HG03025 (cell line): Measurements from ENCODE around the gene UBQLN2.
"Not testable (repeated sequence)": the region's sequence is repeated elsewhere in the genome, so short reads cannot be mapped to it uniquely, and the experiment has no call there.

ENCODE experiments used
- ATAC-seq: cut with Tn5 transposase; IDR thresholded peaks from one replicate; pipeline ENCODE4 v1.9.1; 2021; ENCODE audit warnings: mild to moderate bottlenecking, moderate library complexity; ENCODE audit not compliant: unreplicated experiment, low FRiP score

Gene UBQLN2

DNA sequence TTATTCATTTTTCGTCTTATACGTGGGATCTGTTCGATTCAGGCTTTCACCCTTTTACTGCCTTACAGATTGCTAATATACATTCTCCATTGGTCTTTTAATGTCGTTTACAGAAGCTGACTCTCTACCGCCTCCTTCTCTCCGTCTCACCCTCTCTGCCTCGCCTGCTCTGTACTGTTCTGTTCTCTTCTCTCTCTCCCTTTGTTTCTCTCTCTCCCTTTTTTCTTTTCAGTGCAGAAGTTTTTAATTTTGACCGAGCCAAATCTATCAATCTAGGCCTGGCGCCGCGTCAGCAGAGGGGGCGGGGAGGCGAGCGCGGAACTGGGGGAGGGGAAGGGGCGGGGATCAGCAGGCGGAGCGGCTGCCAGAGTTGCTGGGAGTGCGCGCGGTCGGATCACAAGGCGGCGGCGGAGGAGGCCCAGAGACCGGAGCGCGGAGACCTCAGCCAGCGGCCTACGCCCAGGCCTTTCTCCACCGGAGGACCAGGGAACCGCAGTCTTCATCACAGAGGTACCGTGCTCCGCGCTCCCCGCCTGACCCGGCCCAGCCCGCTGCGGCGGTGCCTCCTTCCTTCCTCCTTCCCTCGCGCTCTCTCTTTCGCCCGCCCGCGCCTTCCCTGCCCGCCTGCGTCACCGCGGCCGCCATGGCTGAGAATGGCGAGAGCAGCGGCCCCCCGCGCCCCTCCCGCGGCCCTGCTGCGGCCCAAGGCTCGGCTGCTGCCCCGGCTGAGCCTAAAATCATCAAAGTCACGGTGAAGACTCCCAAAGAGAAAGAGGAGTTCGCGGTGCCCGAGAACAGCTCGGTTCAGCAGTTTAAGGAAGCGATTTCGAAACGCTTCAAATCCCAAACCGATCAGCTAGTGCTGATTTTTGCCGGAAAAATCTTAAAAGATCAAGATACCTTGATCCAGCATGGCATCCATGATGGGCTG is at the start of gene UBQLN2:
UBQLN2 (plus strand) TSS at position 397 of the 931 bp plus-strand sequence; CDS start at position 644, 247 bp downstream.
- peak; percentile 64 for ATAC-seq

DNA sequence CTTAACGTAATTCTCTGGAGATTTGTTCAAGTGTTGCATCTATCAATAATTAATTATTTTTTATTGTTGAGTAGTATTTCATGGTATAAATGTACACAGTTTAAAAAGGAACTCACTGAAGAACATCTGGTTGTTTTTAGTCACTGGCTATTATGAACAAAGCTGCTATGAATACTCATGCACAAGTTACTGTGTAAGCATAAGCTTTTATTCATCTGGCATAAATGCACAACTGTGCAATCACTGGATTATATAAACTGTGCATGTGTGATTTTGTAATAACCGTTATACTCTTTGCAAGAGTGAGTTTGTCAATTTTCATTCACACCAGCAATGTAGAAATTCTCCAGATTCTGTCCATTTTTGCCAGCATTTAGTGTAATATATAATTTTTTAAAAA is 43.8 kb upstream of the UBQLN2 start:
- ATAC-seq = no peak

DNA sequence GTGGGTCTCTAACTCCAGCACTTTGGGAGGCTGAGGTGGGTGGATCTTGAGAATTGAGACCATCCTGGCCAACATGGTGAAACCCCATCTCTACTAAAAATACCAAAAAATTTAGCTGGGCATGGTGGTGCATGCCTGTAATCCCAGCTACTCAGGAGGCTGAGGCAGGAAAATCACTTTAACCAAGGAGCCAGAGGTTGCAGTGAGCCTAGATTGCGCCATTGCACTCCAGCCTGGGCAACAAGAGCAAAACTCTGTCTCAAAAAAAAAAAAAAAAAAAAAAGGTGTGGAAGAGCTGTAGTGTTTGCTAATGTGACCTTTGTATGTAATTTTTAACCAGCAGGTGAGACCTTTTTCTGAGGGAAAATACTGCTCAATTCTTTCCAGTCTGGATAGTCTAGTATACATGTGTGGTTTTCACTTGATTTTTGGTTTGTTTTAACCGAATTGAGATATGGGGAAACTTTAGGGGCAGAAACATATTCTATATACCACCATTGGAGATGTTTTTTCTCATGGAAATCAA is 33.9 kb upstream of the UBQLN2 start:
- not testable (repeated sequence) for ATAC-seq

DNA sequence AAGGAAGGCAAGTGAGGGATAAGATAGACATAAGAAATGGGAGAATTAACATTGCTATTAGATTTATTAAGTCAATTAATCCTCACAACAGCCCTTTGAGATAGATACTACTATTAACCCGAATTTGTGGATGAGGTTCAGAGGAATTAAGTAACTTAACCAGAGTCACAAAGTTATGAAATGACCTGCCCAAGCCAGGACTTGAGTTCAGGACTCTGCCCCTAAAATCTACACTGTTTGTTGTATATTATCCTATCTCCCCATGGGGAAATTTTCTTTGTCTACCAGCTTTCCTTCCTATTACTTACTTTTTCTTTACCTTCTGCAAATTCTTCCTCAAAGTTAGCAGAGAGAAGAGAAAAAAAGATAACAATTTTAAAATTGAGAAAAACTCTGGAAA is 33.4 kb upstream of the UBQLN2 start:
- no peak for ATAC-seq

DNA sequence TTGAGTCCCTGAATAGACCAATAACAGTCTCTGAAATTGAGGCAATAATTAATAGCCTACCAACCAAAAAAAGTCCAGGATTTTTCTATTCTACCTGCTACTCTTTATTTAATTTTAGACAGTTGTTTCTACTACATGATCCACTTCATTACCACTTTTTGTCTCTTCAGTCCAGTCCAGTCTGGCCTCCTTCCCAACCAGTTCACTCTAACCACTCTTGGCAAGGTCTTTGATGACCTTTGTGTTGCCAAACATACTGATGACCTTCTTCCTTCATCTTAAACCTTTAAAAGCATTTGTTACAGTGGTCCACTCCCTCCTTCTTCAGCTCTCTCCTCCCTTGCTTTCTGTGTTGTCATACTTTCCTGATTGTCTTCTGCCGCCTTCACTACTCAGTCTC is 12.8 kb upstream of the UBQLN2 start:
- no peak for ATAC-seq

DNA sequence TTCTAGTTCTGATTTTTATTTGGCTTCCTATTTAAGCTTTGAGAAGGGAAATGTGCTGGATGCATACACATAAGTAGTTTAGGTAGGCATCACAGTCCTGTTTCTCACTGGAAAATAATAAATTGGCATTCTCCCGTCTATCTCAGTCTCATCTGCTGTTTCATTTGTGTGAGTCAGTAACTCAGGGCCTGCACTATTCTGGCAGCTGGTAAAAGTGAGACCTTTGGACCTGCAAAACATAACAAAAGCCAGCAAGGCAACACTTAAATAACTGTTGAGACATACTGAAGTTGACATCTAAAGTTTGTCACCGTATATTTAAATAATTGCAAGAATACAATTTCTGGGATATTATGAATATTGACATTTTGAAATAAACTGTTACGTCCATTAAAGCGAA is 8.6 kb upstream of the UBQLN2 start:
- ATAC-seq = no peak

DNA sequence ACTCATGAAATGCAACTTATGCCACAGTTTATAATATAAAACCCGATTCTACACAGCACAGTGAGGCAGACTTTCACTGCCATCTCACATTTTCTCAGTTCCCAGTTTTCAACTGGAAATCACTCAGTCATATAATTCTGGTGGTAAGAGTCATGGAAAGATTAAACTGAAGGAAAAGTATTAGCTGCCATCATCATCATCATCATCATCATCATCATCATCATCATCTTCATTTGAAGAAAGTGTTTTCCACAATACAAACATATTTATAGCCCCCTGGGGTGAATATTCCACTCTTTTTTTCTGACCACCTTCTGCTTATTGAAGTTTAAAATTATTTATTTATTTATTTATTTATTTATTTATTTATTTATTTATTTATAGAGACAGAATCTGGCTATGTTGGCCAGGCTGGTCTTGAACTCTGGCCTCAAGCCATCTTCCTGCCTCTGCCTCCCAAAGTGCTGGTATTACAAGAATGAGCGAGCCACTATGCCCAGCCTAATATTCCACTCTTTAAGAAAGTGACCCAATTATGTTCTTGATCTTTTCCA is 6.0 kb upstream of the UBQLN2 start:
- no peak for ATAC-seq

DNA sequence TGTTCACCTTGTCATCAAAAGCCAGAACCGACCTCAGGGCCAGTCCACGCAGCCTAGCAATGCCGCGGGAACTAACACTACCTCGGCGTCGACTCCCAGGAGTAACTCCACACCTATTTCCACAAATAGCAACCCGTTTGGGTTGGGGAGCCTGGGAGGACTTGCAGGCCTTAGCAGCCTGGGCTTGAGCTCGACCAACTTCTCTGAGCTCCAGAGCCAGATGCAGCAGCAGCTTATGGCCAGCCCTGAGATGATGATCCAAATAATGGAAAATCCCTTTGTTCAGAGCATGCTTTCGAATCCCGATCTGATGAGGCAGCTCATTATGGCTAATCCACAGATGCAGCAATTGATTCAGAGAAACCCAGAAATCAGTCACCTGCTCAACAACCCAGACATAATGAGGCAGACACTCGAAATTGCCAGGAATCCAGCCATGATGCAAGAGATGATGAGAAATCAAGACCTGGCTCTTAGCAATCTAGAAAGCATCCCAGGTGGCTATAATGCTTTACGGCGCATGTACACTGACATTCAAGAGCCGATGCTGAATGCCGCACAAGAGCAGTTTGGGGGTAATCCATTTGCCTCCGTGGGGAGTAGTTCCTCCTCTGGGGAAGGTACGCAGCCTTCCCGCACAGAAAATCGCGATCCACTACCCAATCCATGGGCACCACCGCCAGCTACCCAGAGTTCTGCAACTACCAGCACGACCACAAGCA is 898 bp downstream of the UBQLN2 start:
- ATAC-seq = peak; percentile 8

DNA sequence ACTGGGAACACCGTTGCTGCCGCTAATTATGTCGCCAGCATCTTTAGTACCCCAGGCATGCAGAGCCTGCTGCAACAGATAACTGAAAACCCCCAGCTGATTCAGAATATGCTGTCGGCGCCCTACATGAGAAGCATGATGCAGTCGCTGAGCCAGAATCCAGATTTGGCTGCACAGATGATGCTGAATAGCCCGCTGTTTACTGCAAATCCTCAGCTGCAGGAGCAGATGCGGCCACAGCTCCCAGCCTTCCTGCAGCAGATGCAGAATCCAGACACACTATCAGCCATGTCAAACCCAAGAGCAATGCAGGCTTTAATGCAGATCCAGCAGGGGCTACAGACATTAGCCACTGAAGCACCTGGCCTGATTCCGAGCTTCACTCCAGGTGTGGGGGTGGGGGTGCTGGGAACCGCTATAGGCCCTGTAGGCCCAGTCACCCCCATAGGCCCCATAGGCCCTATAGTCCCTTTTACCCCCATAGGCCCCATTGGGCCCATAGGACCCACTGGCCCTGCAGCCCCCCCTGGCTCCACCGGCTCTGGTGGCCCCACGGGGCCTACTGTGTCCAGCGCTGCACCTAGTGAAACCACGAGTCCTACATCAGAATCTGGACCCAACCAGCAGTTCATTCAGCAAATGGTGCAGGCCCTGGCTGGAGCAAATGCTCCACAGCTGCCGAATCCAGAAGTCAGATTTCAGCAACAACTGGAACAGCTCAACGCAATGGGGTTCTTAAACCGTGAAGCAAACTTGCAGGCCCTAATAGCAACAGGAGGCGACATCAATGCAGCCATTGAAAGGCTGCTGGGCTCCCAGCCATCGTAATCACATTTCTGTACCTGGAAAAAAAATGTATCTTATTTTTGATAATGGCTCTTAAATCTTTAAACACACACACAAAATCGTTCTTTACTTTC is 1.8 kb downstream of the UBQLN2 start:
- ATAC-seq = no peak

DNA sequence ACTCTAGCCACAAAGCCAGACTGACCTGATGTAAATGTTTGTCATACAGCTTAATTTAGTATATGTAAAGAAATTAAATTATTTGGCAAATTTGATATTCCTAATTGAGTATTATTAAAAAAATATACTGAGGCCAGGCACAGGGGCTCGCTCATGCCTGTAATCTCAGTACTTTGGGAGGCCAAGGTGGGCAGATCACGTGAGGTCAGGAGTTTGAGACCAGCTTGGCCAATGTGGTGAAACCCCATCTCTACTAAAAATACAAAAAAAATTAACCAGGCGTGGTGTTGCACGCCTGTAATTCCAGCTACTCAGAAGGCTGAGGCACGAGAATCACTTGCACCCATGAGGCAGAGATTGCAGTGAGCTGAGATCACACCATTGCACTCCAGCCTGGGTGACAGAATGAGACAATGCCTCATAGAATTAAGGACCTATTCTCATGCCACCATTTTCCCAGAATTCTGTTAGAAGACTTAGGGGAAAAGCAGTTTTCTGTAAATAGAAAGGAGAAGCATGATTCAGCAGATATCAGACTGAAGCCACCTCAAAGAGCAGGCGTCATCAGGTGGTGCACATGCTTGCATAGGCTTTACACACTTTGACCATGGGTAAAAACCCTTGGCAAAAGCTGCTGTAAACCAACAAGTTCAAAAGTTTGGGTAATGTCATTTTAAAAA is 6.1 kb downstream of the UBQLN2 start:
- no peak for ATAC-seq

DNA sequence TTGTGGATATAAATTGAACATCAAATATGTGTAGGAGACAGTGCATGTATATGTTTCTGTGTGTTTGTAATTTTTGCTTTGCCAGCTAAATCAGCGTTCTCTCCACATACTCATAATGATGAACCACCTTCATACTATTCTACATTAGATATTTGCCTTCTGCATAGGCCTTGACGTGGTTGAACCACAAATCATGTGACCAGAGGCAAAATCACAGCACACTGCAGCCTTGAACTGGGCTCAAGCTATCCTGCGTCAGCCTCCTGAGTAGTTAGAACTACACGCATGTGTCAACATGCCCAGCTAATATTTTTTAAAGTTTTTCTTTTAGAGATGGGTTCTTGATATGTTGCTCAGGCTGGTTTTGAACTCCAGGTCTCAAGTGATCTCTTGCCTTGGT is 9.5 kb downstream of the UBQLN2 start:
- no peak for ATAC-seq

DNA sequence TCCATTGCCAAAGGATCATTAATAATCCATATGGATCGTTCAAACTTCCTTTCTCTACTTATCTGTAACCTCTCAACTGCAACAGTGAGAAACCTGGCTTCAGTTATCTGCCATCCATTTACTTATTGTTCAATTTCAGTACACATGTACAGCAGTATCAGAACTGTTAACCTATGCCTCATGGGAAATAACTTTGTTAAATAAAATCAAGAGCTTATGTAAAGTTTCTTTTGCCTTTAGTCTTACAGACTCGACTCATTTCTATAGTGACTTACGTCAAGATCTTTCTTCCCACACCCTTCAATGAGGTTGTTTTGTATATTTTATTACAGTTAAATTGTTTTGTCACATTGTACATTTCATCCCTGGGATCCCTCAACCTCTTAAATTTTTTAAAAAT is 11.4 kb downstream of the UBQLN2 start:
- ATAC-seq = no peak

DNA sequence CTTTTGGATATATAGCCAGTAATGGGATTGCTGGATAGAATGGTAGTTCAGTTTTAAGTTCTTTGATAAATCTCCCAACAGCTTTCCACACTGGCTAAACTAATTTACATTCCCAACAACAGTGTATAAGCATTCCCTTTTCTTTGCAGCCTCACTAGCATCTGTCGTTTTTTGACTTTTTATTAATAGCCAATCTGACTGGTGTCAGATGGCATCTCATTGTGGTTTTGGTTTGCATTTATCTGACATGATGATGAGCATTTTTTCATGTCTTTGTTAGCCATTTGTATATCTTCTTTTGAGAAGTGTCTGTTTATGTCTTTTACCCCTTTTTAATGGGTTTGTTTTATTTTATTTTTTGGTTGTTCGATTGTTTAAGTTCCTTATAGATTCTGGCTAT is 13.3 kb downstream of the UBQLN2 start:
- no peak for ATAC-seq

DNA sequence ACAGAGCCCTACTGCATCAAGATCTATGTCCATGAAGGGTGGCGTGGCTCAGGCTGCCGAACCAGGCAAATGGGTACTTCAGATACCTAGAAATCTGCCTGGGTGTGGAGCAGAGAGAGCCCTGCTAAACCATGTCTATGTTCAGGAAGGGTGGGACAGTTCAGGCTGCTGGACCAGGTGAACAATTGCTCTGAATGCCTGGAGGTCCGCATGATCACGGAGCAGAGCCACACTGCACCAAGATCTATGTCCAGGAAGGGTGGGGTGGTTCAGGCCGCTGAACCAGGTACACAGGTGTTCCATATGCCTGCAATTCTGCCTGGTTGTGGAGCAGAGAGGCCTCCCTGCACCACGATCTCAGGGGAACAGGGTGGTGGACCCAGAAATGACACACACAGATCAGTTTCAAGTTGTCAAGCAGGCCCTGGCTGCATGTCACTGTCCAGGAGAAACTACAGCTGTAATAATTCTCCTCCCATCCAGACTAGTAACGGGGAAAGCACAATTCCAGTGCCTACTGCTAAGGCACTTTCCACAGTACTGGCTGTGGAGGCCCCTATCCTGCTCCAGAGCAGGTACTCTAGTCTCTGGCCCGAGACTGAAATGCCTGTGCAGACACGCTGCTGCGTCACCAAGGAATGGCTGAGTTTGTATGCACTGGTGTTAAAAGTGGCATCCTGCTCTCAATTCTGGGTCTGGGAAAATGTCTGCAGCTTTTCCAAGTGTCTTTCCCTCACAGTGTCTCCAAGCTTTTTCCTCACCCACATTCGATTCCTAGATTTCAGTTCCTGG is 25.2 kb downstream of the UBQLN2 start:
- no peak for ATAC-seq

DNA sequence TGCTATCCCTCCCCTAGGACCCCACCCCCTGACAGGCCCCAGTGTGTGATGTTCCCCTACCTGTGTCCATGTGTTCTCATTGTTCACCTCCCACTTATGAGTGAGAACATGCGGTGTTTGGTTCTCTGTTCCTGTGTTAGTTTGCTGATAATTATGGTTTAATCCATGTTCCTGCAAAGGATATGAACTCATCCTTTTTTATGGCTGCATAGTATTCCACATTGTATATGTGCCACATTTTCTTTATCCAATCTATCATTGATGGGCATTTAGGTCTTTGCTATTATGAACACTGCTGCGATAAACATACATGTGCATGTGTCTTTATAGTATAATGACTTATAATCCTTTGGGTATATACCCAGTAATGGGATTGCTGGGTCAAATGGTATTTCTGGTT is 28.4 kb downstream of the UBQLN2 start:
- not testable (repeated sequence) for ATAC-seq

DNA sequence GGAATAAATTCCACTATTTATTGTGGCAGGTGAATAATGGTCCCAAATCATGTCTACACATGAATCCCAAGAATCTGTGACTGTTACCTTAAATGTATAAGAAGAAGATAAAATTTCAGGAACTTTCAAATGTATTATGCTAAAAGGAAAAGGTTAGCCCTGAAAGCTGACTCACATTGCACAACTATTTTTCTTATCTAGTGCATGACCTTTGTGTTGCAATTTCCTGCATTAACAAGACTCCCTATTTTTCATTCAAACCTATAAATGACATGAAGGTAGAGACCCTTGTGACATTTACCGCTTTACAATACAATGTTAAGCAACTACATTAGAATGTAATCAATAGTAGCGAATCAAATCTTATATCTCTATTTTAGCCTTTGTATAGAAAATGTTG is 36.7 kb downstream of the UBQLN2 start:
- no peak for ATAC-seq

DNA sequence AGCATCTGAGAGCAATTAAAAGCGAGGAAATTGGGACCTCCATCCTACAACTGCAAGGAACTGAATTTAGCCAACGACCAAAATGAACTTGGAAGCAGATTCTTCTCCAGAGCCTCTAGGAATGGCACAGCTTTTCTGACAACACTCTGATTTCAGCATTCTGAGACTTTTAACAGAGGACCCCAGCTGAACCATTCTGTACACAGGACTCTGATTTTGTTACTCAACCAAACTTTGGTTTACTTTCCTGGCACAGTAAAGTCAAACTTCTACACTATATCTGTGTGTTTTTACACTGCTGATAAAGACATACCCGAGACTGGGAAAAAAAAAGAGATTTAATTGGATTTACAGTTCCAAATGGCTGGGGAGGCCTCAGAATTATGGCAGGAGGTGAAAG is 37.6 kb downstream of the UBQLN2 start:
- ATAC-seq = no peak

DNA sequence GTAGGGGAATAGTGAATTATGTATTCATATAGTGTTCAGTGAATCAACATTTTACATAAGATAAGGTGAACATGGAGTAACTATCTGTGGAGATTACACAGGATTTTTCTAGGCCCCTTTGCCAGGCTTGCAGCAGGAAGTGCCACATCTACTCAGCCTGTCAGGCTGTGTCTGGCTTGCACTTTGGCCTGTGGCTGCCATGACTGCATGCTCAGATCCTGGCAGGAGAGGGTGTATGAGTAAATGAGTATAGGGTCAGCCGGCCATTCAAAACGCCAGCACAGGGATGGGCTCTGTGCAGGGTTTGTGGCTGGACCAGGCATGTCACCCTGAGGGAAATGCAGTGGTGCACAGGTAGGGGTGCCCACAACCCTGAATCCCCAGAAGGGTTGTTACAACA is 51.9 kb downstream of the UBQLN2 start:
- ATAC-seq = no peak
